Stimulated activated naive CD8-positive, alpha-beta T cell treated with anti-CD3 and anti-CD28 coated beads, Interleukin-15, Interleukin-2, amounts not matched to agents 100 ng/mL and 50 ng/mL, for 24 hours (primary cell): ENCODE results near the gene POLR3E.
A peak's percentile ranks its signal among the peaks of the same experiment; 100 is the strongest.
"Not testable (repeated sequence)": the region's sequence is repeated elsewhere in the genome, so short reads cannot be mapped to it uniquely, and the experiment has no call there.

Experiments
- H3K27ac Mint-ChIP-seq: one replicate; pipeline ENCODE4 v1.8.0; 2021; ENCODE audit warnings: mild to moderate bottlenecking, mixed read lengths
- H3K27me3 Mint-ChIP-seq: one replicate; pipeline ENCODE4 v1.8.0; 2021; ENCODE audit warnings: mixed read lengths
- H3K36me3 Mint-ChIP-seq: one replicate; pipeline ENCODE4 v1.8.0; 2021; ENCODE audit warnings: low read depth, mixed read lengths
- H3K4me1 Mint-ChIP-seq: one replicate; pipeline ENCODE4 v1.8.0; 2021; ENCODE audit warnings: low read depth, mixed read lengths
- H3K4me3 Mint-ChIP-seq: one replicate; pipeline ENCODE4 v1.8.0; 2021; ENCODE audit warnings: mild to moderate bottlenecking, mixed read lengths
- H3K9me3 Mint-ChIP-seq: one replicate; pipeline ENCODE4 v1.8.0; 2021; ENCODE audit warnings: mixed read lengths

POLR3E gene

DNA sequence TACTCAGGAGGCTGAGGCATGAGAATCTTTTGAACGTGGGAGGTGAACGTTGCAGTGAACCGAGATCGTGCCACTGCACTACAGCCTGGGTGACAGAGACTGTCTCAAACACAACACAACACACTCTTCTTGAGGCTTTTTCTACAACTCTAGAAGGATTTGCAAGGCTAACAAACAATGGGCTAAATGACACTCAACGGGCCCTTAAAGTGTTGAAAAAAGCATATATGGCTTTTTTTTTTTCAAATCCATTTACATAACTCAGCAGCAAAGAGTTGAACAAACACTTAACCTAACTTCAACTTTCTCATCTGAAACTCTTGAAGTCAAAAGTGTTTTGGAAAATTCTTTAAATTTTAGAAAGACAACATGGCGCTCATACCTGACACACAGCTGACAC, 54.9 kb downstream of the POLR3E start:
- Mint-ChIP-seq H3K4me1 (peaks cover 58% of the 10 kb centered on the region), H3K27ac (no peak overlapping the region), H3K27me3 (no peaks in the 10 kb centered on the region), H3K9me3 (no peaks in the 10 kb centered on the region), H3K4me3 (no peak overlapping the region), H3K36me3 (peaks cover 63% of the 10 kb centered on the region)

DNA sequence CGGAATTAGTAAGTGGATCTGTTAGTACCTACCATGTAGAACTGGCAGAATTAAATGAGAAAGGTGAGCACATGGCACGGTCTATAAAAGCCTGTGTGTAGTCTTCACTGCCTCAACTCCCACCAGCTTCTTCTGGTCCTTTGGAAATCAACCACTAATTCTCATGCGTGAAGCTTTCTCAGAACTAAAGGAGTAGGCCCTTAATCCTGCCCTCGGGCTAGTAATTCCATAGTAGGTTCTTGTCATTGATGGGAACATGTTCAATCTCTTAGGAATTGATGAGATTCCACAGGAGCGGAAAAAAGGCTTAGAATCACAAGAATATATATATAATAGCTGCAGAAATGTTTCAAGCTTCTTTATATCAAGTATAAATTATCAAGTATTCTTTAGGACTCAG, 55.5 kb downstream of the POLR3E start:
- H3K4me3 Mint-ChIP-seq, result no peak overlapping the region
- H3K27me3 Mint-ChIP-seq, result no peaks in the 10 kb centered on the region
- H3K9me3 Mint-ChIP-seq, result no peaks in the 10 kb centered on the region
- peaks cover 61% of the 10 kb centered on the region for H3K36me3 Mint-ChIP-seq
- H3K4me1 Mint-ChIP-seq, result peaks cover 58% of the 10 kb centered on the region
- H3K27ac Mint-ChIP-seq, result peak overlapping the region; percentile 65

DNA sequence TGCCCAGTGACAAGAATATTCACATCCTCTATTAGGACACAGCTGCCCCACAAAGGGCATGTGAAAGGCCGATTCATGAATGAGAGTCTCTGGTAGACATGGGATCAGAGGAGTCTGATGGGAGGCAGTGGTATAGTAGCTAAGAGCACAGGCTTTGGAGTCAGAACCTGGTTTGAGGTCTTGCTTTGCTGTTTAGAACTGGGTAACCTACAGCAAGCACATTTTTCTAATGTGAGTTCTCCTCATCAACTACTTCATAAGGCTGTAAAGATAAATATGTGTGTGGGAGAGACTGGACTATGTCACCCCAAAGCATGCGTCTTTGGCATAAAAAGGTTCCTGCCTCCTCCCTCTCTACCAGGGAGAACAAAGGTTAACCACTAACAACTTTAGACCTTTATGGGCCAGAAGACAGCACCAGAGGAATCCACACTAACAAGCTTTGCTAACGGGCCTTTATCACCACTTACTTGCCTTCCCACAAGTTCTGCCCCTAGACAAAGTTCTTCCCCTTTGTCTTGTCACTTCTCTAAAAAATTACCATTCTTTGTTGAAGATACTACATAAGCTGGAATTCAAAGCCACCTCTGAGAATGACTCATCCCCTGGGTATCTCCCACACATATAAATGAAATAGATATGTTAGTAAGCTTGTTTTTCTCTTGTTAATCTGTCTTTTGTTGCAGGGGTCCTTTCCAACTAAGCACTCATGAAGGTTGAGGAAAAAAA, 56.1 kb downstream of the POLR3E start:
- Mint-ChIP-seq H3K27me3 (no peaks in the 10 kb centered on the region), H3K27ac (peak overlapping the region; percentile 97), H3K4me3 (peak overlapping the region; percentile 43), H3K36me3 (peaks cover 61% of the 10 kb centered on the region), H3K4me1 (peaks cover 65% of the 10 kb centered on the region), H3K9me3 (no peaks in the 10 kb centered on the region)

DNA sequence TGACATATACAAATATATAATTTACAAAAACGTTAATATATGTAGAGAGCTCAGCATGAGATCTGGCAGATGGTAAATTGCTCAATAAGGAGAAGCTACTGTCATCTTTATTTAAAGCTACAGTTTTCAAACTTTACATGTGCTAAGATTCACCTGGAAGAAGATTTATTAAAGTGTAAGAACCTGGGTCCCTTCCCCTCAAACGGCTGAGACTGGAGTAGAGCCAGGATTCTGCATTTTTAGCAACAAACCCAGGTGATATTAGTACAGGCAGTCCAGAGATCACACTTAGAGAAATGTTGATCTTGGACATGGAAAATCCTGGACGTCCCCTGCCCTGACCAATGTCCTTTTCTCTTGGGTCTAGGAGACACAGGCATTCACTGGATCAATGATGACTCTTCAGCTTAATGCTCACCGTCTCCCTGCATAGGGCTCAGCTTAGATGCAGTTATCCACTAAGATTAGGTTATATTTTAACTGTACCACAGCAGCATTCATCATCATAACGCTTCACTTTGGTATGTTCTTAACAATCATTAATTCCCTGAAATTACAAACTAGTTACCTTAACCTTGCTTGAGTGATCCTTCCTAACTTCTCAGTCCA, 56.8 kb downstream of the POLR3E start:
- Mint-ChIP-seq H3K9me3 (no peaks in the 10 kb centered on the region), H3K4me3 (peak overlapping the region; percentile 43), H3K27ac (peak overlapping the region; percentile 97), H3K4me1 (peaks cover 71% of the 10 kb centered on the region), H3K36me3 (peaks cover 60% of the 10 kb centered on the region), H3K27me3 (no peaks in the 10 kb centered on the region)

DNA sequence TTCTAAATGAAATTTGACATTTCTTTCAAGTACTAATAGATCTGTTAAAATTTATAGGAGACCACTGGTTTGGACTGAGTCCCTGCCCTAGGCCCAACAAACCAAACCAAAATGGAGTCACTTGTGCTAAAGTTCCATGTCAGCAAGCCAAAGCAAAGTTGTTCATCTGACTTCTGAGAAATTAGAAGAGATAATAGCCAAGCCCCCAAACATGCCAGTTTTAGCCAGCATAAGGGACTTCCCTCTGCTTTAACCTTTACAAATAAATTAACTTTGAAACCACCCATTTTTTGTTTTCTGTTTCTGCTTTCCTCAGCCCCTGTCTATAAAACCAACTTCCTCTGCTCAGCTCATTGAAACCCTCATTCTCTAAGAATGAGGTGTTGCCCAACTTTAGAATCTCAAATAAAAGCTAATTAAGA, 58.3 kb downstream of the POLR3E start:
- H3K27ac Mint-ChIP-seq, result peak overlapping the region; percentile 50
- H3K4me3 Mint-ChIP-seq, result no peak overlapping the region
- H3K9me3 Mint-ChIP-seq, result no peaks in the 10 kb centered on the region
- H3K36me3 Mint-ChIP-seq, result peaks cover 54% of the 10 kb centered on the region
- H3K27me3 Mint-ChIP-seq, result no peaks in the 10 kb centered on the region
- H3K4me1 Mint-ChIP-seq, result peaks cover 86% of the 10 kb centered on the region

DNA sequence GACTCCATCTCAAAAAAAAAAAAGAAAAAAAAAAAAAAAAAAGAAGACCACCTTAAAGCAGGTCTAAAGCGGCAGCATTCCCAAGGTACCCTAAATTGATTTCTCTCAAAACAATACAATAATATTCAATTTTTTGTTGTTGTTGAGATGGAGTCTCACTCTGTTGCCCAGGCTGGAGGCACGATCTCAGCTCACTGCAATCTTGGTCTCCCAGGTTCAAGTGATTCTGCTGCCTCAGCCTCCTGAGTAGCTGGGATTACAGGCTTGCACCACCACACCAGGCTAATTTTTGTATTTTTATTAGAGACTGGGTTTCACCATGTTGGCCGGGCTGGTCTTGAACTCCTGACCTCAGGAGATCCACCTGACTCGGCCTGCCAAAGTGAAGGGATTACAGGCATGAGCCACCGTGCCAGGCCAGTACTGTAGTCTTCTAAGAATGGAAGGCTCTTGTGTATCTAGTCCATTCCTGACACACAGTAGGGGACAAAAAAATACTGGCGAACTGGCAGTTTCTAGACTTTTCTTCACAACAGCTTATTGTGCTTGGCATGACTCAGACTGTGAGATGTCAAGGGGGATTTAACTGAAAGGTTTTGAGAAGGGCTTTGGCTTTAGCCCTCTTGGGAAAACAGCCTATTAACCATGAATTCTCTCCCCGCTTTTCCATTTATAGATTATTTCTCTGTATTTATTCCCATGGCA, 59.9 kb downstream of the POLR3E start:
- Mint-ChIP-seq H3K4me1 (peaks cover 90% of the 10 kb centered on the region), H3K9me3 (no peaks in the 10 kb centered on the region)

DNA sequence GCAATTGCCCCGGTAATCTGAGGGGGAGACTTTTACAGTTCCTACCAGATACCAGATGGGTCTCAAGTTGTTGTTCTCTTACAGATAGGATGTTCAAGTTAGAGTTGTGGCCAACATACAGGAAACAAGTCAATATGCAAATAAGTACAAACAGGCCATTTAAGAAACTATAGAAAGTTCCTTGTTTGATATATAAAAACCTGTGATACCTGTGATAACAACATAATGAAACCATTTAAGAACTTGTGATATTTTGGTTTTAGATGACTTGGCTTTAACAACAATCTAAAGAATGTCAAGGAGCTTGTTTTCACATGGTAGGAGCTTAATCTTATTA, 60.4 kb downstream of the POLR3E start:
- no peaks in the 10 kb centered on the region for H3K27me3 Mint-ChIP-seq
- H3K4me1 Mint-ChIP-seq, result peaks cover 90% of the 10 kb centered on the region
- H3K4me3 Mint-ChIP-seq, result no peak overlapping the region
- H3K9me3 Mint-ChIP-seq, result no peaks in the 10 kb centered on the region
- H3K36me3 Mint-ChIP-seq, result peaks cover 38% of the 10 kb centered on the region
- H3K27ac Mint-ChIP-seq, result peak overlapping the region; percentile 77

More for the DNA sequence above, 59.9 kb downstream of the POLR3E start:
- H3K36me3 Mint-ChIP-seq, result peaks cover 39% of the 10 kb centered on the region
- H3K27me3 Mint-ChIP-seq, result no peaks in the 10 kb centered on the region
- no peak overlapping the region for H3K4me3 Mint-ChIP-seq
- H3K27ac Mint-ChIP-seq, result peak overlapping the region; percentile 77

DNA sequence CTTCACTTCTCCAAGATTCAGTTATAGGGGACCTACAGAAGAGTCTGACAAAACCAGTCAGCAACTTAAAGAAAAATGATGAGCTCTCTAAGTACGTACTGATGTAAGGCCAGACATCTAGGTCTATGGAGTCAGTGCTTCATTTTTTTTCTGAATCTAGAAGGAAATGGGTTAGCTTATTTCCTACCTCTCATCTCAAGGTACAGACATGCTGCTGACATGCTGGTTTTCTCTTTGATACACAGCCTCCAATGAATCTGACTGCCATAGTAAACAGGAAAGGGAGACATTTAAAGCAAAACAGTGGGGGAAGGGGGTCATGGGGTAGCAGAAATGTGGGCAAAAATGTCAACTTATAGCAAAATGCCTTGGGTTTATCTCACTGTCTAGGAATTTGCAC, 60.8 kb downstream of the POLR3E start:
- peaks cover 90% of the 10 kb centered on the region for H3K4me1 Mint-ChIP-seq
- no peaks in the 10 kb centered on the region for H3K27me3 Mint-ChIP-seq
- no peaks in the 10 kb centered on the region for H3K9me3 Mint-ChIP-seq
- H3K4me3 Mint-ChIP-seq, result peak overlapping the region; percentile 44
- peaks cover 40% of the 10 kb centered on the region for H3K36me3 Mint-ChIP-seq
- H3K27ac Mint-ChIP-seq, result peak overlapping the region; percentile 77

DNA sequence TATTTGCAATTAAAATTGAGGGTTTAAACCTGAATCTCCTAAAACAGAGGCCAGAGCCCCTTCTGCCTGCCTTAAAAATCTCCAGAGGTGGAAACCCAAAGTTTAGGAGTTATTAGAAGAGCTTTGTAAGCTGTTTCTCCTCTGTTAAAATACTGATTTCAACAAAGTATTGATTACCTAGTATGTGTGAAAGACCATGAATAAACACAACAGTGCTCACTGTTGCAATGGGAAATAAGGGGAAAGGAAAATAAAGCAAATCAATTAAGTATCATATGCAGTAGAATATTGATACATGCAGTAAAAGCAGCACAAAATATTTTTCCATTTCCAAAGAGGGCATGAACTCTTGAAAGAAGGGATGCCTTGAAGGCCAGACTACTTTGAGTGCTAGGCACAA, 62.5 kb downstream of the POLR3E start:
- Mint-ChIP-seq H3K36me3 (peaks cover 52% of the 10 kb centered on the region), H3K27ac (peak overlapping the region; percentile 53), H3K4me3 (no peak overlapping the region), H3K9me3 (no peaks in the 10 kb centered on the region), H3K4me1 (peaks cover 83% of the 10 kb centered on the region), H3K27me3 (no peaks in the 10 kb centered on the region)

DNA sequence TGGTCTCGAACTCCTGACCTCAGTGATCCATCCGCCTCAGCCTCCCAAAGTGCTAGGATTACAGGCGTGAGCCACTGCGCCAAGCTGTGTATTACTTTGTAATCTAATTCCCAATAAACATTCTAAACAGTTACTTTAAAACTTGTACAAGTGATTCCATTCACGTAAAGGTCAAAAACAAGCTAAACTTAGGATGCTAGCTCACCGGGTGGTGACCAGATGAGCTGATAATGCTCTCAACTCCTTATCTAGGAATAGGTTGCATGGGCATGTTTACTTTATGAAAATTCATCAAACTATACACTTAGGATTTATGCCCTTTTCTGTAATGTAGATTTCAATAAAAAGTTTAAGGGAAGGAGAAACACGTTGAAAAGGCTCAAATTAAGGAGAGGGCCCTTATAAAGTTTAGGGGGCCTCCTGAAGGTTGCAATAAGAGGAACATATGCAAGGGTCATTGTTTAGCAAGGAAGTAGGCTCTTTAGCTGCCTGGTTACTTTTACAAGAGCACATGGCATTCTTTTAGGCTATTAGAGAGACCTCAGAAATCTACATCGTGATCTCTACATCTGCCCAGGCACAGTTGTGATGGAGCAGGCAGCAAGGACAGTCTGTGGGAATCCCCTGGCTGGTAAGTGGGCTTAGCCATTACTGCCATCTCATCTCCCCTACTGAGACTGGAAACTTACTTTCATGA, 63.9 kb downstream of the POLR3E start:
- H3K4me3 Mint-ChIP-seq, result no peak overlapping the region
- H3K27ac Mint-ChIP-seq, result peak overlapping the region; percentile 13
- H3K4me1 Mint-ChIP-seq, result peaks cover 83% of the 10 kb centered on the region
- no peaks in the 10 kb centered on the region for H3K27me3 Mint-ChIP-seq
- no peaks in the 10 kb centered on the region for H3K9me3 Mint-ChIP-seq
- peaks cover 61% of the 10 kb centered on the region for H3K36me3 Mint-ChIP-seq

DNA sequence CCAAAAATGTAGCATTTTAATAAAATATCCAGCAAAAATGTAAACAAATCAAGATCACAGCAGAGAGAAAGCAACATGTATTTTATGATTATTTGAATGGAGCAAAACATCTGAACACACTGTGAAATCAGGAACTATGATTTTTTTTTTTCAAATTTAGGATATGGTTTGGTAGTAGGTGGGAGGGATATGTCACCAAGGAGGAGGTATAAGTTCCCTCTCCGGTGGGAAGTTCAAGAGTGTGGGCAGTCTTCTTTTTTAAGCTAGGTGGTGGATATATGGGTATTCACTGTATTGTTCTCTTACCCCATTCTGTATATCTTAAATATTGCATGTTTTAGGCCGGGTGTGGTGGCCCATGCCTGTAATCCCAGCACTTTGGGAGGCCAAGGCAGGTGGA, 67.0 kb downstream of the POLR3E start:
- Mint-ChIP-seq H3K27ac (peak overlapping the region; percentile 29), H3K27me3 (no peaks in the 10 kb centered on the region), H3K4me1 (peaks cover 83% of the 10 kb centered on the region), H3K4me3 (no peak overlapping the region), H3K36me3 (peaks cover 56% of the 10 kb centered on the region), H3K9me3 (no peaks in the 10 kb centered on the region)

DNA sequence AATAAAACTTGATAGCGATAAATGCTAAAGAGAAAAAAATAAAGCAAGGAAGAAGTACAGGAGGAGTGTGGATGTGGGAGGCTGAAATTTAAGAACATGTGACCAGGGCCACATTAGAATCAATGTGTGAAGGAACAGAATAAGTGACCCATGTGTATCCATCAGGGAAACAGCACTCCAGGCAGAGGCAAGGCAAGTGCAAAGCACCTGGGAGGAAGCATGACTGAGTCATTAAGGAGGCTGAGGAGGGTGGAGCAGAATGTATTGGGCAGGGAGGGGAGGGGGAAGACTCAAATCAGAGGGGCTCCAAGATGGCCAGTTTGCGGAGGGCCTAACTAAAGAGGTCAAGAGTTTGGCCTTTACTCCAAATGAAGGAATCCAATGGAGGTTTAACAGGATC, 69.2 kb downstream of the POLR3E start:
- Mint-ChIP-seq H3K36me3 (peaks cover 62% of the 10 kb centered on the region), H3K27ac (peak overlapping the region; percentile 72), H3K9me3 (no peaks in the 10 kb centered on the region), H3K4me1 (peaks cover 84% of the 10 kb centered on the region), H3K27me3 (no peaks in the 10 kb centered on the region), H3K4me3 (no peak overlapping the region)

DNA sequence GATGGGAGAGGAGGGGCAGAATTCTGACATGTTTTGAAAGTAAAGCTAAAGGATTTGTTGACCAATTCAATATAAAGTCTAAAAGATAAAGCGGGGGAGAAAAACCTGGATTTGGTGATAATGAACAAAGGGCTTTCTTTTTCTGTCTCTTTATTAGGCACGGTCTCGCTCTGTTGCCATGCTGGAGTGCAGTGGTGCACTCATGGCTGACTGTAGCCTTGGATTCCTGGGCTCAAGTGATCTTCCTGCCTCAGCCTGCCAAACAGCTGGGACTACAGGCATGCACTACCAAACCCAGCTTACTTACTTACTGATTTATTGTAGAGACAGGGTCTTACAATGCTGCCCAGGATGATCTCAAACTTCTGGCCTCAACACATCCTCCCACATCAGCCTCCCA, 69.7 kb downstream of the POLR3E start:
- Mint-ChIP-seq H3K36me3 (peaks cover 62% of the 10 kb centered on the region), H3K4me1 (peaks cover 86% of the 10 kb centered on the region), H3K27me3 (no peaks in the 10 kb centered on the region)

DNA sequence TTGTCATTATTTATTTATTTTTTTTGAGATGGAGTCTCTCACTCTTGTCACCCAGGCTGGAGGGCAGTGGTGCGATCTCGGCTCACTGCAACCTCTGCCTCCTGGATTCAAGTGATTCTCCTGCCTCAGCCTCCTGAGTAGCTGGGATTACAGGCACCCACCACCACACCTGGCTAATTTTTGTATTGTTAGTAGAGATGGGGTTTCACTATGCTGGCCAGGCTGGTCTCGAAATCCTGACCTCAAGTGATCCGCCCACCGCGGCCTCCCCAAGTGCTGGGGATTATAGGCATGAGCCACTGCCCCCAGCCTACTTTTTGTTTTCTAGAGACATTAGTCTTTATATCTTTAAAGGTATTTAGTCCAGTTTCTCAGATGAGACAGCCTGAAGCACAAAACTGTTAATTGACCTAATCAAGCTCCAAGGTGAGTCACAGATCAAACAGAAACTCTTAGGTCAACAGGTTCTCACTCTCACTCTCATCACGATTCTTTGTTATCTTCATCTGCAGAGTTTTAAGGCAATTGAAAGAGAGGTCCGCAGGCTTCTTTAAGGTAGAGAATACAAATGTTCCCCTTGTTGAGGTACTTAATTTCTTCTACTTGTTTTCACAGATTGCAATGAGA, 71.1 kb downstream of the POLR3E start:
- peak overlapping the region; percentile 40 for H3K27ac Mint-ChIP-seq
- H3K27me3 Mint-ChIP-seq, H3K4me3 Mint-ChIP-seq, H3K9me3 Mint-ChIP-seq: not testable (repeated sequence)
- H3K4me1 Mint-ChIP-seq, result peaks cover 90% of the 10 kb centered on the region
- H3K36me3 Mint-ChIP-seq, result peaks cover 63% of the 10 kb centered on the region

More for the DNA sequence above, 69.7 kb downstream of the POLR3E start:
- Mint-ChIP-seq H3K9me3 (no peaks in the 10 kb centered on the region), H3K4me3 (no peak overlapping the region), H3K27ac (peak overlapping the region; percentile 72)
